K562 (cell line): ENCODE data around the gene NAP1L4. TPM values are rescaled to one million over a fixed set of nuclear protein-coding genes. Genes with fewer than 3 reads are reported as not detected.
A peak's percentile ranks its signal among the peaks of the same experiment; 100 is the strongest.

Experiments used
- ARID1B ChIP-seq: fragments of 450-650 bp; IDR thresholded peaks from 2 replicates; pipeline ENCODE4 v1.6.1; 2016; ENCODE audit warnings: antibody characterized with exemption, mild to moderate bottlenecking, inconsistent platforms
- CCNT2 ChIP-seq: IDR thresholded peaks from 2 replicates; pipeline ENCODE4 v1.6.1; 2011; ENCODE audit warnings: borderline replicate concordance, low read depth, mild to moderate bottlenecking, moderate library complexity, mixed read lengths, low read length; ENCODE audit not compliant: insufficient read length; ENCODE audit errors: extremely low read depth
- CEBPG ChIP-seq, 3 experiments: fragments of 200-800 bp in 1 of 3; sonication (Bioruptor generic) in 1 of 3; sonication (generic) in 1 of 3; formaldehyde crosslinking in 1 of 3; IDR thresholded peaks in 2 of 3; conservative IDR thresholded peaks in 1 of 3; 2 replicates each; pipeline versions ENCODE4 v1.6.1 to v1.8.0; 2016 to 2022; ENCODE audit warnings: missing compliant biosample characterization in 2 of 3, missing genetic modification characterization in 2 of 3, mild to moderate bottlenecking in 1 of 3, missing genetic modification reagents in 1 of 3
- CTCFL ChIP-seq: IDR thresholded peaks from 2 replicates; pipeline ENCODE4 v1.6.1; 2011; ENCODE audit warnings: borderline replicate concordance, low read depth, mild to moderate bottlenecking, moderate library complexity, low read length; ENCODE audit not compliant: insufficient read depth, poor library complexity, severe bottlenecking
- ELF2 ChIP-seq: fragments of 250-450 bp; sonication (Bioruptor Pico); IDR thresholded peaks from 2 replicates; pipeline ENCODE4 v1.5.0; 2021; ENCODE audit warnings: mild to moderate bottlenecking
- FOS ChIP-seq: IDR thresholded peaks from 3 replicates; pipeline ENCODE4 v1.6.1; 2011; ENCODE audit not compliant: insufficient read length; ENCODE audit errors: extremely low read depth
- FOXO4 ChIP-seq: fragments of 450-650 bp; formaldehyde crosslinking; IDR thresholded peaks from 2 replicates; pipeline ENCODE4 v1.4.0; 2020; ENCODE audit warnings: mild to moderate bottlenecking, moderate library complexity
- GABPB2 ChIP-seq: fragments of 250-450 bp; sonication (Bioruptor Pico); conservative IDR thresholded peaks from 2 replicates; pipeline ENCODE4 v1.5.1; 2021; ENCODE audit warnings: mild to moderate bottlenecking
- GTF2E2 ChIP-seq: fragments of 200-800 bp; sonication (Bioruptor generic); IDR thresholded peaks from 2 replicates; pipeline ENCODE4 v1.6.1; 2016; ENCODE audit warnings: missing genetic modification characterization, missing compliant biosample characterization
- HNRNPUL1 ChIP-seq: fragments of 200-400 bp; formaldehyde crosslinking; IDR thresholded peaks from 2 replicates; pipeline ENCODE4 v1.6.1; 2017; ENCODE audit warnings: low read length
- MXI1 ChIP-seq: IDR thresholded peaks from 2 replicates; pipeline ENCODE4 v1.6.1; 2011; ENCODE audit warnings: low read depth, mild to moderate bottlenecking, improper control_type of control experiment, low read length
- NR4A1 ChIP-seq, 2 experiments: fragments of 250-450 bp in 1 of 2; fragments of 450-650 bp in 1 of 2; sonication (Bioruptor Pico) in 1 of 2; IDR thresholded peaks; 2 replicates each; pipeline versions ENCODE4 v1.4.0 to v1.6.1; 2016 to 2020; ENCODE audit warnings: mild to moderate bottlenecking in 2 of 2, missing compliant biosample characterization in 1 of 2, missing genetic modification characterization in 1 of 2, moderate library complexity in 1 of 2
- POLR2A ChIP-seq: fragments of 450-650 bp; conservative IDR thresholded peaks from 2 replicates; pipeline ENCODE4 v1.6.1; 2016
- PRMT5 ChIP-seq: sonication (generic); formaldehyde crosslinking; IDR thresholded peaks from 2 replicates; pipeline ENCODE4 v1.5.0; 2020; ENCODE audit warnings: missing genetic modification reagents
- RAD21 ChIP-seq, 2 experiments: fragments of 250-450 bp in 1 of 2; fragments of 450-650 bp in 1 of 2; sonication (Bioruptor Pico) in 1 of 2; formaldehyde crosslinking in 1 of 2; IDR thresholded peaks in 1 of 2; conservative IDR thresholded peaks in 1 of 2; 2 replicates each; pipeline versions ENCODE4 v1.4.0 to v1.8.0; 2020 to 2022; ENCODE audit warnings: mild to moderate bottlenecking in 2 of 2, moderate library complexity in 1 of 2
- SFPQ ChIP-seq: fragments of 200-400 bp; formaldehyde crosslinking; IDR thresholded peaks from 2 replicates; pipeline ENCODE4 v1.6.1; 2017; ENCODE audit warnings: mild to moderate bottlenecking, low read depth, low read length, moderate library complexity
- SNAPC5 ChIP-seq: fragments of 250-450 bp; sonication (Bioruptor Pico); IDR thresholded peaks from 2 replicates; pipeline ENCODE4 v1.8.0; 2021; ENCODE audit warnings: moderate library complexity, mild to moderate bottlenecking, inconsistent platforms
- SREBF1 ChIP-seq: fragments of 150-350 bp; IDR thresholded peaks from 2 replicates; pipeline ENCODE4 v1.6.1; 2014; ENCODE audit warnings: antibody characterized with exemption, low read depth, low read length, borderline replicate concordance
- SRSF9 ChIP-seq: fragments of 200-400 bp; formaldehyde crosslinking; IDR thresholded peaks from 2 replicates; pipeline ENCODE4 v1.6.1; 2017; ENCODE audit warnings: low read depth, low read length, borderline replicate concordance
- ZNF586 ChIP-seq: fragments of 450-650 bp; formaldehyde crosslinking; conservative IDR thresholded peaks from 2 replicates; pipeline ENCODE4 v1.4.0; 2020; ENCODE audit warnings: mild to moderate bottlenecking, moderate library complexity
- ZNF695 ChIP-seq: fragments of 450-650 bp; formaldehyde crosslinking; IDR thresholded peaks from 2 replicates; pipeline ENCODE4 v1.4.0; 2020; ENCODE audit warnings: mild to moderate bottlenecking, moderate library complexity
- polyA plus RNA-seq, 8 experiments: library from polyadenylated mRNA; depleted of rRNA in 4 of 8; stranded (reverse) in 5 of 8; unstranded in 3 of 8; fragments of >200 nt; fragmentation: Nextera tagmentation in 2 of 8; fragmentation: Illumina TruSeq in 1 of 8; extraction: Ambion mirVana in 2 of 8; extraction: Trizol in 1 of 8; gene quantifications; 2 replicates each; pipeline versions ENCODE4 v1.2.1 to v1.2.3, GENCODE V29; 2011 to 2014; ENCODE audit warnings: inconsistent platforms in 1 of 8, missing spikeins in 1 of 8
- total RNA-seq, 7 experiments: library from RNA; depleted of rRNA in 6 of 7; stranded (reverse); fragments of >200 nt in 6 of 7; fragmentation: Illumina TruSeq in 2 of 7; extraction: Trizol in 2 of 7; gene quantifications; 2 replicates each; pipeline versions ENCODE4 v1.2.1 to v1.2.3, GENCODE V29; 2011 to 2021; ENCODE audit warnings: low replicate concordance in 1 of 7

NAP1L4 gene
- total and polyA plus RNA-seq, 9 of the 15 experiments (the other 6 are each of a cell fraction or from before 2014, with no cell fraction given) = 34.1 to 237 (median 179) TPM

GRCh38 chr11:2991452-2992233 lies 486 bp downstream of the NAP1L4 start (continued):
- TF ChIP-seq FOXO4 (CRISPR knock-in tag) = no peak
- TF ChIP-seq RAD21 (CRISPR knock-in tag; conservative IDR thresholded peaks at IDR 0.05 in 1 of 2, IDR thresholded peaks at IDR 0.05 in 1 of 2) = no peak
- no peak for TF ChIP-seq SRSF9
- TF ChIP-seq ARID1B = no peak
- no peak for TF ChIP-seq SNAPC5
- no peak for TF ChIP-seq GABPB2 (CRISPR knock-in tag)
- no peak for TF ChIP-seq HNRNPUL1
- no peak for TF ChIP-seq CTCFL
- TF ChIP-seq SFPQ = no peak
- no peak for TF ChIP-seq SREBF1
- TF ChIP-seq FOS = no peak
- no peak for TF ChIP-seq CEBPG (CRISPR knock-in tag; IDR thresholded peaks at IDR 0.05)
- no peak for TF ChIP-seq CEBPG (tag; conservative IDR thresholded peaks at IDR 0.05 in 1 of 2, IDR thresholded peaks at IDR 0.05 in 1 of 2)
- no peak; the same call in 1 of the 2 replicates for TF ChIP-seq POLR2A
- no peak for TF ChIP-seq ZNF695 (CRISPR knock-in tag)
- TF ChIP-seq CCNT2 = peak; percentile 61
- no peak for TF ChIP-seq PRMT5 (CRISPR knock-in tag)
- TF ChIP-seq MXI1 = no peak; the same call in 1 of the 2 replicates
- TF ChIP-seq ZNF586 = no peak
- TF ChIP-seq ELF2 (CRISPR knock-in tag) = no peak; the same call in 1 of the 2 replicates
- TF ChIP-seq NR4A1 (CRISPR knock-in tag; IDR thresholded peaks at IDR 0.05) = no peak
- TF ChIP-seq NR4A1 (tag; IDR thresholded peaks at IDR 0.05) = no peak
- peak; percentile 78; the same call in 1 of the 2 replicates for TF ChIP-seq GTF2E2 (tag)
